ENCODE results near the gene LIMA1. TPM values are rescaled to one million over a fixed set of nuclear protein-coding genes. Genes with fewer than 3 reads are reported as not detected.
A peak's percentile ranks its signal among the peaks of the same experiment; 100 is the strongest.

The LIMA1 gene
- total RNA-seq, 3 donors from 2014 or later (not counting 1 experiment from before 2014, with no cell fraction given), result 12.0 to 16.2 (median 13.7) TPM

- Mint-ChIP-seq H3K4me3 (no peak overlapping the region), H3K27me3 (ENCODE audit: low read depth in 2 of 2) (no peaks in the 10 kb centered on the region)
Measured at GRCh38 chr12:50232206-50232605, 51.1 kb downstream of the LIMA1 start.

GRCh38 chr12:50231346-50231745 is 52.0 kb downstream of the LIMA1 start:
- no peaks in the 10 kb centered on the region for H3K27me3 Mint-ChIP-seq (ENCODE audit: low read depth in 2 of 2)
- H3K4me3 Mint-ChIP-seq, result no peak overlapping the region
- no peaks in the 10 kb centered on the region for H3K9me3 ChIP-seq (ENCODE audit: control insufficient read depth, insufficient read depth, low read length)
- H3K4me3 ChIP-seq (ENCODE audit: low read length), result no peak overlapping the region
- H3K27me3 ChIP-seq (ENCODE audit: control insufficient read depth, insufficient read depth, low read length), result no peaks in the 10 kb centered on the region
- ATAC-seq (no peak), DNase-seq (no peak)
- no peak for TF ChIP-seq CTCF (IDR thresholded peaks at IDR 0.05)
- intact Hi-C loops (cut with micrococcal nuclease), result no loop called here
- H3K9me3 Mint-ChIP-seq, result no peaks in the 10 kb centered on the region
- no peaks in the 10 kb centered on the region for H3K36me3 Mint-ChIP-seq
- H3K27ac Mint-ChIP-seq, result no peak overlapping the region
- H3K4me1 Mint-ChIP-seq, result no peaks in the 10 kb centered on the region
- no peaks in the 10 kb centered on the region for H3K36me3 ChIP-seq (ENCODE audit: control insufficient read depth, insufficient read depth, low read length)
- H3K4me1 ChIP-seq (ENCODE audit: control insufficient read depth, insufficient read depth, low read length), result no peaks in the 10 kb centered on the region
- H3K27ac ChIP-seq (ENCODE audit: low read length), result no peak overlapping the region

More at GRCh38 chr12:50232206-50232605, 51.1 kb downstream of the LIMA1 start:
- H3K36me3 ChIP-seq (ENCODE audit: control insufficient read depth, insufficient read depth, low read length), result no peaks in the 10 kb centered on the region
- no peaks in the 10 kb centered on the region for H3K4me1 ChIP-seq (ENCODE audit: control insufficient read depth, insufficient read depth, low read length)
- H3K4me3 ChIP-seq (ENCODE audit: low read length), result no peak overlapping the region
- no peak for TF ChIP-seq CTCF (IDR thresholded peaks at IDR 0.05)
- Mint-ChIP-seq H3K4me1 (no peaks in the 10 kb centered on the region), H3K27ac (no peak overlapping the region), H3K9me3 (no peaks in the 10 kb centered on the region), H3K36me3 (no peaks in the 10 kb centered on the region)
- WGBS (ENCODE audit: insufficient coverage), result 88% methylated on average over 4 of the region's 4 CpGs
- intact Hi-C loops (cut with micrococcal nuclease), result no loop called here
- no peaks in the 10 kb centered on the region for H3K9me3 ChIP-seq (ENCODE audit: control insufficient read depth, insufficient read depth, low read length)
- DNase-seq, result no peak
- H3K27me3 ChIP-seq (ENCODE audit: control insufficient read depth, insufficient read depth, low read length), result no peaks in the 10 kb centered on the region
- no peak for ATAC-seq
- H3K27ac ChIP-seq (ENCODE audit: low read length), result no peak overlapping the region

GRCh38 chr12:50230217-50230616 is 53.1 kb downstream of the LIMA1 start:
- no peak overlapping the region for H3K4me3 Mint-ChIP-seq
- Histone ChIP-seq H3K36me3 (ENCODE audit: control insufficient read depth, insufficient read depth, low read length) (no peaks in the 10 kb centered on the region), H3K27me3 (ENCODE audit: control insufficient read depth, insufficient read depth, low read length) (no peaks in the 10 kb centered on the region), H3K9me3 (ENCODE audit: control insufficient read depth, insufficient read depth, low read length) (no peaks in the 10 kb centered on the region), H3K4me3 (ENCODE audit: low read length) (no peak overlapping the region), H3K27ac (ENCODE audit: low read length) (no peak overlapping the region), H3K4me1 (ENCODE audit: control insufficient read depth, insufficient read depth, low read length) (no peaks in the 10 kb centered on the region)
- H3K36me3 Mint-ChIP-seq, result no peaks in the 10 kb centered on the region
- no peaks in the 10 kb centered on the region for H3K9me3 Mint-ChIP-seq
- WGBS (ENCODE audit: insufficient coverage), result 99% methylated on average over 5 of the region's 6 CpGs
- no peak for TF ChIP-seq CTCF (IDR thresholded peaks at IDR 0.05)
- ATAC-seq, result no peak
- intact Hi-C loops (cut with micrococcal nuclease), result no loop called here
- DNase-seq, result no peak
- H3K4me1 Mint-ChIP-seq, result no peaks in the 10 kb centered on the region
- no peaks in the 10 kb centered on the region for H3K27me3 Mint-ChIP-seq (ENCODE audit: low read depth in 2 of 2)
- H3K27ac Mint-ChIP-seq, result no peak overlapping the region

DNA sequence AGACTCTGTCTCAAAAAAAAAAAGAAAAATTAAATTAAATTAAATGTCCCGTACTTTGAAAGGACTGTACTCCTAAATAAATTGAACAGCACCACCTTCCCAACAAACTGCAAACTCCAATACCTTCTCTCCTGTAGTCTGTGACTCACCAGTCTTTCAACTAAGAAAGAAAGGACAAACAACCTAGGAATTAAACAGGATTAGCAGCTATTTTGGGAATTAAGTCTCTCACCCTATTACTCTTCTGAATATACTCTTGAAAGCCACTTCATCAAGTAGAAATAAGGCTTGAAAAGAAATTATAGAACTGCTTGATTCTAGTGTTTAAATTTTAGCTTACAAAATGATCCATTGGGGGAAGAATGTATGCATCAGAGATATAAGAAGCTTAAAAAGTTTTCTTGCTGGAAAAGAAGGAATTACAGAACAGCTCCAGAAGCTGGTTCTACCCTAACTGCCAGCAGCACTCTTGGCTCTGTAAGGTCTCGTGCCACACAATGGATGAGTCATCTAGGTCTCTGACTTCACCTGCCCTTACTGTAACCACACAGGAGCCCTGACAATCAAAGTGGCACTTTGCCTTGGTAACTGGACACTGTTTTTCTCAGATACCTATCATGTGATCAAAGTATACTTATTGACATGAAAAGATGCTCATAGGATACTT is 59.2 kb downstream of the LIMA1 start:
- no peak for TF ChIP-seq CTCF (IDR thresholded peaks at IDR 0.05)
- Mint-ChIP-seq H3K4me3 (peak overlapping the region; percentile 76), H3K9me3 (no peaks in the 10 kb centered on the region), H3K36me3 (no peaks in the 10 kb centered on the region), H3K27ac (peak overlapping the region in 1 of 2 donors; percentile 68), H3K27me3 (ENCODE audit: low read depth in 2 of 2) (no peaks in the 10 kb centered on the region), H3K4me1 (peaks cover 13 to 17% of the 10 kb centered on the region in 2 donors)
- Histone ChIP-seq H3K9me3 (ENCODE audit: control insufficient read depth, insufficient read depth, low read length) (no peaks in the 10 kb centered on the region), H3K36me3 (ENCODE audit: control insufficient read depth, insufficient read depth, low read length) (no peaks in the 10 kb centered on the region), H3K27me3 (ENCODE audit: control insufficient read depth, insufficient read depth, low read length) (no peaks in the 10 kb centered on the region), H3K4me3 (ENCODE audit: low read length) (no peak overlapping the region), H3K4me1 (ENCODE audit: control insufficient read depth, insufficient read depth, low read length) (peaks cover 35% of the 10 kb centered on the region), H3K27ac (ENCODE audit: low read length) (no peak overlapping the region)
- DNase-seq (peak in 1 of 2 donors; percentile 68), ATAC-seq (peak in 1 of 3 donors; percentile 37)
- intact Hi-C loops (cut with micrococcal nuclease), result loop anchor here (10.0 kb wide), 1 partner anchor 181 kb away; the partner anchor contains the start of gene LARP4
- WGBS (ENCODE audit: insufficient coverage), result 61% methylated on average over 2 of the region's 2 CpGs

Measured in natural killer cell (primary cell).